ENCODE results near the gene SP1.
"Not testable (repeated sequence)": the region's sequence is repeated elsewhere in the genome, so short reads cannot be mapped to it uniquely, and the experiment has no call there.

Gene SP1

DNA sequence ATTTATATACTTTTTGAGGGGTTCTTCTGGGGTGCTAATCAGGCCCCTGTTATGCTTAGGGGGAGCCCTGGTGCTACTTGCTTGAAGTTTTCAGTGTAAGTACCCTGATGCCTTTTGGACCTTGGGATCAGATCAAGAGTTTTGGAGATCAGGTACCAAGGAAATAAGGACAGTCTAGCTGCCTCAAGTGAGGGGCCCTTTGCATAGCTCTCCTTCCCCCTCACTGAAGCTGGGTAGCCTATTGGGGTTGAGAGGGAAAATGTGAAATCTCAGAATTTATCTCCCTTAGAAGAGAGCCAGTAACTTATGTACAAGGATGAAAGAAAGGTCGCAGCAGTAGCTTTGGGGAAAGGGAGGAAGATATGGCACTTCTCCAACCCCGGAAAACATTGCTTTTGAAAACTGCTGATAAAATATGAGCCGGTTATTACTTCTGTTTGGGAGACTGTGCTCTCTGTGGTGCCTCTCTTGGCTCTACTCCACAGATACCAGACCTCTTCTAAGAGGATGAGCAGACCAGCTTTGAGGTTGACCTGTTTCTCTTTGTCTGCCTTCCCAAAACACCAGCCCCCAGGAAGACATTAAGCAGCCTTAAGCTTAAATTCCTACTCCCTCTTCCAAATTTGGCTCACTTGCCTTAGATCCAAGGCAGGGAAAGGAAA, 34.9 kb downstream of the SP1 start:
- no peak for DNase-seq

DNA sequence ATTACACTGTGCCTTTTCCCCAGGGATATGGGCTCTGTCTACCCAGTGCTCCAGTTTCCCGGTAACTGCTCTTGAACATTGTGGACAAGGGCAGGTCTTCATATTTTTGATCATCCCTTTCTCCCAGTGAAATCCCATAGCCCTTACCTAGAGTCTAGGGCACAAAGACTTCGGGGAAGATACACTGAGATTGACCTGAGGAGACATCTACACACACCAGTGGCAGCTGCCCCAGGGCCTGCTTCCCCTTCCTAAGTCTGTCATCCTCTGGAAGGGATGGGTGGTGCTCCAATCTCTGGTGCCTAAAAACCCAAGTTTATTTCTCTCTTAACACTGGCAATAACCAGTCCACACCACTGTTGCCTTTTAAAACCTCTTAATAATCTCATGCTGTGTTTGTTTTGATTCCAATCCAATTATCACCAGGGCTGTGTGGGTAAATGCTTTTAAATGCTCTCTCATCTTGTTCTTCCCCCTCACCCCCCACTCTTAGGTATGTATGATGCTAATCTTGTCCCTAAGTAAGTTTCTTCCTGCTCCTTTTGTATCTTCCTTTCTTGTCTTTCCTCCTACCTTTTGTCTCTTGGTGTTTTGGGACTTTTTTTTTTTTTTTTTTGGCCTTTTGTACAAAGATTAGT, 35.9 kb downstream of the SP1 start:
- not testable (repeated sequence) for DNase-seq

DNA sequence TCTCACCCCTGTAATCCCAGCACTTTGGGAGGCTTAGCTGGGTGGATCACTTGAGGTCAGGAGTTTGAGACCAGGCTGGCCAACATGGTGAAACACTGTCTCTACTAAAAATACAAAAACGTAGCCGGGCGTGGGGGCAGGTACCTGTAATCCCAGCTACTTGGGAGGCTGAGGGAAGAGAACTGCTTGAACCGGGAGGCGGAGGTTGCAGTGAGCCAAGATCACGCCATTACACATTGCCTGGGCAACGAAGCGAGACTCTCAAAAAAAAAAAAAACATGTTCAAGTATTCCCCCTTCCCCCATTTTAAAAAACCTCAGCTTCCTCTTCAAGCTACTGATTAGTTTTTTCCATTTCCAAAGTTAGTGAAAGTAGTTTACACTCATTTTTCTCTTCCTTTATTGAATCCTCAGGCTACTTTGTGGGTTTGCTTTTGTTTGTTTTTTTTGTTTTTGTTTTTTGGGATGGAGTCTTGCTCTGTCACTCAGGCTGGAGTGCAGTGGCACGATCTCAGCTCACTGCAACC, 37.4 kb downstream of the SP1 start:
- not testable (repeated sequence) for DNase-seq

DNA sequence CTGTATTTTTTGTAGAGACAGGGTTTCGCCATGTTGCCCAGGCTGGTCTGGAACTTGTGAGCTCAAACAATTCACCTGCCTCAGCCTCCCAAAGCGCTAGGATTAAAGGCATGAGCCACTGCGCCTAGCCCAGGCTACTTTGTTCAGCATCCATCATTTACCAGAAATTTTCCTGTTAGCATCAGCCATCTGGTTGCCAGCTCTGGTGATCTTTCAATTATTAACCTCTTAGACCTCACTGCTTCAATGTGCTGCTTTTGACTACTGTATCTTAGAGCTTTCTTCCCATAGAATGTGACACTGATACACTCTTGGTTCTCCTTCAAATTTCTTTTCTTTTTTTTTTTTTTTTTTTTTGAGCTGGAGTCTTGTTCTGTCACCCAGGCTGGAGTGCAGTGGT, 38.2 kb downstream of the SP1 start:
- DNase-seq: no peak

DNA sequence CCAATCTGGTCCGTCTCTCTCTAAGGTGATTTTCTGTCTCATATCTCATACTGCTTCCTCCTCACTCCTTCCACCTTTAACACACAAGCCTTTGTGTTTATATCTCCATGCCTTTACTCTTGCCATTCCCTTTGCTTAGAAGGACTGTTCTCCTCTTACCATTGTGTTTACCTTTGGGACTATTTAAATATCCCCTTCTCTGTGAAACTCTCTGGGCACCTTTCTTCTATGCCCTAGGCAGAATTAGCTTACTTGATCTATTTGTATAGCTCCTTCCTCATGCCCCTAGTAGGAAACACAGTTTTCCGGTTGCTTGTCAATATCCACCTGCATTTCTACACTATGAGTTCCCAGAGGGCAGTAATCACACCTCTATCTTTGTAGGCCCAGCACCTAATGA, 39.8 kb downstream of the SP1 start:
- DNase-seq: no peak

DNA sequence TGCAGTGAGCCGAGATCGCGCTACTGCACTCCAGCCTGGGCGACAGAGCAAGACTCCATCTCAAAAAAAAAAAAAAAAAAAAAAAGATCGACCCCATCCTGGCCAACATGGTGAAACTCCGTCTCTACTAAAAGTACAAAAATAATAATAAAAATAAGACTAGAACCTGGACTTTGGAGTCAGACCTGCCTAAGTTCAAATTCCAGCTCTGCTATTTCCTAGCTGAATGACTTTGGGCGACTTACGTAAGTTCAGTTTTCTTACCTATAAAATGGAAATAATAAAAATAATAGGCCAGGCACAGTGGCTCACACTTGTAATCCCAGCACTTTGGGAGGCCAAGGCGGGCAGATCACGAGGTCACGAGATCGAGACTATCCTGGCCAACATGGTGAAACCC, 42.3 kb downstream of the SP1 start:
- not testable (repeated sequence) for DNase-seq

DNA sequence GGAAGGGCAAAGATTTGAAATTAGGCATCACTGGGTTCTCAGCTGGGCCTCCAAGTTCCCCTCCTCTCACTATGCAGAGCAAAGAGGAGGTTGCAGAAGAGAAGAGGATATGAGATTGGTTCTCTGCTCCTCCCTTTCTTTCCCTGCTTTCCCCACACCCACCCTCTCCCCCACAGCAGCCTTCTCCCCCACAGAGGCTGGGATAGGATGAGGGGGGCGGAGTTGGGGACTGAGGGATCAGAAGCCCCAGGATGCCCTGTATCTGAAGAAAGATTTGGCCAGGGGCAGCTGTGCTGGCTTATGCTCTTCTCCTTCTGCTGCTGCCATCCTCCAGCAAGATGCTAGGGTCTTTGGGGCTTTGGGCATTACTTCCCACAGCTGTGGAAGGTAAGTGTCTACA, 43.6 kb downstream of the SP1 start, which contains the start of gene AMHR2:
AMHR2 (plus strand) TSS at position 259 of the 400 bp plus-strand sequence; CDS start at position 339, 80 bp downstream.
- no peak for DNase-seq

DNA sequence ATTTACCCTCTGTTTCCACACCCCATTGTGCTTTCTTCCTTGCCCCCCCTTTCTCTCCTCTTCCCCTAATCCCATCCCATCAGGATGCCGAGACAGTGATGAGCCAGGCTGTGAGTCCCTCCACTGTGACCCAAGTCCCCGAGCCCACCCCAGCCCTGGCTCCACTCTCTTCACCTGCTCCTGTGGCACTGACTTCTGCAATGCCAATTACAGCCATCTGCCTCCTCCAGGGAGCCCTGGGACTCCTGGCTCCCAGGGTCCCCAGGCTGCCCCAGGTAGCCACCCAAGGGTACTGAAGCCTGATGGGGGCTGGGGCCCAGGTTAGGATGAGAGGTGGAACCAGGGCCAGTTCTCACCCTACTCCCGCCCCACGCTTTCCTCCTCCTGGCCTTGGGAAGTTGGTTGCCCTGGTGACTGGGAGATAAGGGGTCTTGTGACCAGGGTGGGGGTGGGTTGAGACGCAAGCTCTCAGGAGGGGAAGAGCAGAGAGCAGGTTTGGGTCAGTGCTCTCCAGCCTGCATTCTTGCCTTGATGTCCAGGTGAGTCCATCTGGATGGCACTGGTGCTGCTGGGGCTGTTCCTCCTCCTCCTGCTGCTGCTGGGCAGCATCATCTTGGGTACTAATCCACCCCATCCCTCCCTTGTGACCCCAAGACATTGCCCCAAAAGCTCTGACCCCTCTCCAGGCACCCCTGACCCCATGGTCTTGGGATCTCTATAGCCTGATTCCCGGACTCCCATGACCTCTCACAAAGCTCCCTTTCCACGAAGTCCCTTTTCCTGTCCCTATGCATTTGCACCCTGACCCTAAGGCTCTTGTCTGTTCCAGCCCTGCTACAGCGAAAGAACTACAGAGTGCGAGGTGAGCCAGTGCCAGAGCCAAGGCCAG, 44.9 kb downstream of the SP1 start:
- no peak for DNase-seq

DNA sequence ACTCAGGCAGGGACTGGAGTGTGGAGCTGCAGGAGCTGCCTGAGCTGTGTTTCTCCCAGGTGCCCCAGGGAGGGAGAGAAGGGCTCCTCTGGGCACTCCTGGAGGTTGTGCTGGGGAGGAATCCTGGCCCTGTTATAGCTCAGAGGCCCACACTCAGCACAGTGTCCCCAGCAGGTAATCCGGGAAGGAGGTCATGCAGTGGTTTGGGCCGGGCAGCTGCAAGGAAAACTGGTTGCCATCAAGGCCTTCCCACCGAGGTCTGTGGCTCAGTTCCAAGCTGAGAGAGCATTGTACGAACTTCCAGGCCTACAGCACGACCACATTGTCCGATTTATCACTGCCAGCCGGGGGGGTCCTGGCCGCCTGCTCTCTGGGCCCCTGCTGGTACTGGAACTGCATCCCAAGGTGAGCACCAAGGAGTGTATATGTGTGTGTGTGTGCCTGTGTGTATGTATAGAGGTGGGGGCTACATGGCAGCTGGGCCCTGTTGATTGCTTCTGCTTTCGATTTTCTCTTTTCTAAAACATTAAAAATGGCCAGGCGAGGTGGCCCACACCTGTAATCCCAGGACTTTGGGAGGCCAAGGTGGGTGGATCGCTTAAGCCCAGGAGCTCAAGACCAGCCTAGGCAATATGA, 45.7 kb downstream of the SP1 start:
- no peak for DNase-seq

DNA sequence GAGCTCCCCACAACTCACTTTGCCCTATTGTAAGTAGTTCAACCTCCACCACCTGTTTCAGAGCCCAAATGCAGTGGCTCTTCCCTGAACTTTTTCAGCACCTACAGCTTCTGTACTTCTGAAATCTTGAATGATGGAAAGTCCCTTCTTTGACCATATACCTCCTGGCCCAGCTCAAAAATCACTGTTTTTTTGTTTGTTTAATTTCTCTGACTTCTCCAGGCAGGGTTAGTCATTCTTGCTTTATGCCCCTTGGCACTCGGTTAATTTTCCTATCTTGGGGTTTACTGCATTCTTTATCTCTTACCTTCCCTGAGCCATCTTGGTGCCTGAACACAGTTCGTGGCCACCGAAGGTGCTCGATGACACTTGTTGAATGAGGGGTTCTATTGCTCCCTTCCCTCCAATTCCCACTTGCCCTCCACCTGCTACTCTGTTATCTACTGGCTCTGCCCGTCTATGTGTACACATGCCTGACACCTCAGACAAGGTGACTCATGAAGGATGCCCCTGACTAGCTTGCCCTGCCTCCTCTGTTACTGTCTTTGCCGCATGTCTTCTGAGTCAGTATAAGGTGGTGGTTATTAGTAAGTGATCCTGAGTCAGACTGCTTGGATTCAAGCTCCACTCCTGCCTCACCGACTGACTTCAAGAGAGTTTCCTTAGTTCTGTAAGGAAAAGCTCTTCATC, 48.1 kb downstream of the SP1 start:
- DNase-seq: no peak

DNA sequence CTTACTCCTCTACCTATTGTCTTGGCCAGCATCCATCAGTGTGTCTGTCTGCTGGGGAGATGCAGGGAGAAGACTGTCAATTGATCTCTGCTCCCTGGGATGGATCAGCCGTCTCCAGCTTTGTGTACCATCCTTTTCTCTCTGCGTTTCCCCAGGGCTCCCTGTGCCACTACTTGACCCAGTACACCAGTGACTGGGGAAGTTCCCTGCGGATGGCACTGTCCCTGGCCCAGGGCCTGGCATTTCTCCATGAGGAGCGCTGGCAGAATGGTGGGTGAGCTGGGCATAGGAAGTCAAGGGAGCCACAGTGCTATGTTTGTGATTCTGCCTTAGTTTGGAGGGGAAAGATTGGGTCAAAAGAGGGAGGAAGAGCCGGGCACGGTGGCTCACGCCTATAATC, 48.8 kb downstream of the SP1 start:
- no peak for DNase-seq

DNA sequence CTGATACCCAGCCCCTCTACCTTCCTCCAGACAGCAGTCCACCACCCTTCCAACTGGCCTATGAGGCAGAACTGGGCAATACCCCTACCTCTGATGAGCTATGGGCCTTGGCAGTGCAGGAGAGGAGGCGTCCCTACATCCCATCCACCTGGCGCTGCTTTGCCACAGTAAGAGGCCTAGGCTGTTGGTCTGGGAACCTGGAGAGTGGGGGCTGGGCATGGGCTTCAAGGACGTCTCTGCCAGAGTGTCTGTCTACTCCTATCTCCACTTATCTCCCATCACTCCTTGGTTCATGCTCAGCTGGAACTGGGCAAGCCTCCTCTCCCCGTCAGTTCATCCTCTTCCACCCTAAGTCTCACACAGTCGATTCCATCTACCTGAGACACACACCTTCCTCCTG, 50.1 kb downstream of the SP1 start:
- DNase-seq: no peak

DNA sequence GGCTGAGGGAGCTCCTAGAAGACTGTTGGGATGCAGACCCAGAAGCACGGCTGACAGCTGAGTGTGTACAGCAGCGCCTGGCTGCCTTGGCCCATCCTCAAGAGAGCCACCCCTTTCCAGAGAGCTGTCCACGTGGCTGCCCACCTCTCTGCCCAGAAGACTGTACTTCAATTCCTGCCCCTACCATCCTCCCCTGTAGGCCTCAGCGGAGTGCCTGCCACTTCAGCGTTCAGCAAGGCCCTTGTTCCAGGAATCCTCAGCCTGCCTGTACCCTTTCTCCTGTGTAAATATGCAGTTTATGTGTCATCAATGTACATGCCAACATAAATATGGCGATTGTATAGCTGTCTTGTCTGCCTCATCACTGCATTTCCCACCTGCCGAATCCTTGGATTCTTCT, 51.2 kb downstream of the SP1 start:
- no peak for DNase-seq

DNA sequence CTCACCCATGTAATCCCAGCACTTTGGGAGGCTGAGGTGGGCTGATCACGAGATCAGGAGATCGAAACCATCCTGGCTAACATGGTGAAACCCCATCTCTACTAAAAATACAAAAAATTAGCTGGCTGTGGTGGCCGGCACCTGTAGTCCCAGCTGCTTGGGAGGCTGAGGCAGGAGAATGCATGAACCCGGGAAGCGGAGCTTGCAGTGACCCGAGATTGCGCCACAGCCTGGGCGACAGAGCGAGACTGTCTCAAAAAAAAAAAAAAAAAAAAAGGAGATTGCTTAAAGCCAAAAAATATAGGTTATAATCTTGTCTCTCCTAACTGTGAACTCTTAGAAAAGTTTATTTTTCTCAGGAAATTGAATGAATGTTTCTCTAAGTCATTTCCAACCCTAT, 55.4 kb downstream of the SP1 start:
- not testable (repeated sequence) for DNase-seq

DNA sequence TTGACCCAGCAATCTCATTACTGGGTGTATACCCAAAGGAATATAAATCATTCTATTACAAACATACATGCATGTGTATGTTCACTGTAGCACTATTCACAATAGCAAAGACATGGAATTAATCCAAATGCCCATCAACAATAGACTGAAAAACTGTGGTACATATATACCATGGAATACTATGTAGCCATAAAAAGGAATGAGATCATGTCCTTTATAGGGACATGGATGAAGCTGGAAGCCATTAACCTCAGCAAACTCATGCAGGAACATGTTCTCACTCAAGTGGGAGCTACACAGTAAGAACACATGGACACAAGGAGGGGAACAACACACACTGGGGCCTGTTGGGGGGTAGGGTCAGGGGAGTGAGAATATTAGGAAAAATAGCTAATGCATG, 59.6 kb downstream of the SP1 start:
- not testable (repeated sequence) for DNase-seq

DNA sequence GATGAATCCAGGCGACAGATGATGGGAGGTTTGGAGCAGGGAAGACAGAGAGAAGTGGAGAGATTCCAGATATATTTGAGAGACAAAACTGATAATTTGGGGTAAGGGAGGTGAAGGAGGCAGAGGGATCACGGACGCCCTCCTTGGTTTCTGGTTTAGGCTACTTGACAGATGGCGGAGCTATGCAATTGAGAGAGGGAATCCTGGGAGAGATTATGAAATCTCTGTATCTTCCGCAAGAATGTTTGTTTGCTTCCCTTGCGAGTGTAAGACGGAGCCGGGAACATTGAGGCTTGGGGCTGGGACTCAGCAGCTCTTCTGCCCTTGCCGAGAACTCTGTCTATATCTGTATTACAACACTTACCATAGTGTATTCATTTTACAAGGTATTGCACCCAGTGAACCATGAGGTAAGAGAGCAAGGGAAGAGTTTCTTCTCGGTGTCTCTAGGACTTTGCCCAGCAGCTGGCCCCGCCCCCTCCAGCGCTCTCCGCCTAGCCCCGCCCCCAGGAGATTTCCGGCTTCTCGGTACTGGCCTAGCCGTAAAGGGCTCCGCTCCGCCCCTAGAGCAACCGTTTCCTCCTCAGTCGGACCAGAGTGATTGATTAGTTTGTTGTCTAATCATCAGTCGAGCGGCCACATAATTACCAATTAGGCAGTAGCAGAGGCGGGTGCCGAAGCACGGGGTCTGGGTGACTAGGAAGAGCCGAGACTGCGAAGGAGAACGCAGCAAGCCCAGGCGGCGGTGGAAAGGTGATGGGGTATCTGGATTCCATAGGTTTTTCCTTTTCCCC, 61.3 kb downstream of the SP1 start, which contains the start of gene PRR13:
PRR13 (plus strand) TSS at position 695 of the 794 bp plus-strand sequence. CDS start 981 bp downstream, outside the sequence.
- peak; percentile 98 for DNase-seq

DNA sequence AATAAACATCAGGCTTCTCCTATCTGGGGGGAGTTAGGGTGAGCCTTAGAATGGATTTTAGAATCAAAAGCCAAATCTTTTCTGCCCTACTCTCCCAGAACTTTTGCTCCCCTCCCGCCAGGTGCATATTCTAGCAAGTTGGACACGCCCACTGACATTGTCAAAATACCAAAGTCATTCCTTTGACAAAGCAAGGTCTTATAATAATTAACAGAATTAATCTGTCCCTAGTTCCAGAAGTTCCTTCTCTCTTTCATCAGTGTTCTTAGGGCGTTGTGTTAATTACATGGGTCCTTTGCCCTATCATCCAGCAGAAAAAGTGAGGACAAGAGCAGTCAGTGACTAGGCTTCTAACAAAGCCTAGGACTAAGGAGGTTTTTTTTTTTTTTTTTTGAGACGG, 64.0 kb downstream of the SP1 start:
- DNase-seq: no peak

DNA sequence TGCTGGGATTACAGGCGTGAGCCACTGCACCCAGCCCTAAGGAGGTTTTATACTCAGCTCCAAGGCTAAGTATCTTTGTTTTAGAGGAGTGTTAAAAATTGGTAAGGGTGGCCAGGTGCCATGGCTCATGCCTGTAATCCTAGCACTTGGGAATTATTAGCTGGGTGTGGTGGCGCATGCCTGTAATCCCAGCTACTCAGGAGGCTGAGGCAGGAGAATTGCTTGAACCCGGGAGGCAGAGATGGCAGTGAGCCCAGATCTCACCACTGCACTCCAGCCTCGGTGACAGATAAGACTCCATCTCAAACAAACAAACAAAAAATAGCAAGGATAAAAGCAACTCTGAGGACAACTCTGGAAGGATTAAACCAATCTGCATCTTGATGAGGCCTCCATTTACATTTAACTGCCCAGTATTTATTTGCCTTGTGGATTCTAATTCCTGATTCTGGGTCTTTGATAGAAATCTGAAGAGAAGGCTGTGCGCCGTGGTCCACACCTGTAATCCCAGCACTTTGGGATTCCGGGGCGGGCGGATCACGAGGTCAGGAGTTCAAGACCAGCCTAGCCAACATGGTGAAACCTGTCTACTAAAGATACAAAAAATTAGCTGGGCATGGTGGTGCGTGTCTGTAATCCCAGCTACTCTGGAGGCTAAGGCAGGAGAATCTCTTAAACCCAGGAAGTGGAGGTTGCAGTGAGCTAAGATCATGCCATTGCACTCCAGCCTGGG, 64.8 kb downstream of the SP1 start:
- DNase-seq: not testable (repeated sequence)

DNA sequence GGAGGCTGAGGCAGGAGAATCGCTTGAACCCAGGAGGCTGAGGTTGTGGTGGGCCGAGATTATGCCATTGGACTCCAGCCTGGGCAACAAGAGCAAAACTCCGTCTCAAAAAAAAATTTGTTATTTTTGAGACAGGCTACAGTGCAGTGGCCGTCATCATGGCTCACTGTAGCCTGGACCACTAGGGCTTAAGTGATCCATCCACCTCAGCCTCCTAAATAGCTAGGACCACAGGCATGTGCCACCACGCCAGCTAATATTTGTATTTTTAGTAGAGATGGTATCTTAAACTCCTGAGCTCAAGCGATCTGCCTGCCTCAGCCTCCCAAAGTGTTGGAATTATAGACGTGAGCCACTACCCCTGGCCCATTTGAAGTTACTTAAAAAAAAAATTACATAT, 71.0 kb downstream of the SP1 start:
- DNase-seq: no peak

DNA sequence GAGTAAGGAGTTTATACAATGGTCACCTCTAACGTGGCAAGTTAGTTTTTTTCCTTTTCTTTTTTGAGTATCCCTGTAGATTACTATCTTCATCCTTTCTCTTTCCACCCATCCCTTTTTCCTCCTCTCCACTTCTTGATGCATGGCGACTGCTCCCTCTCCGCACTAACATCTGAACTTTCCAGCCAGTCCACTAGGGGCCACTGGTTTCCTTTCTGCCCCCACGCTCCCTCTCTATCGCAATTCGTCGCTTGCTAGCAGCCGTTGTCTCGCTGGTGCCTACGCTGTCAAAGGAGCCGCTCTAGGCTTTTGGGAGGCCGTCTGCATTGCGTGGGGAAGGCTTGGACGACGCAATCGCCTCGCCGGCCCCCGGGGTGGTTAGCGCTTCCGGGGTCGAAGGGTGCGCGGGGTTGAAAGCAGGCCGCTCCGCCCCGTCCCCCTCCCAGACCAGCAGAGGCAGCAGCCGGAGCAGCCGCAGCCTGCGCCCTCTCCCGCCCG, 71.7 kb downstream of the SP1 start, which contains the start of gene PCBP2:
PCBP2 (plus strand) TSS at position 442 of the 498 bp plus-strand sequence. CDS start 2,699 bp downstream, outside the sequence.
- peak; percentile 97 for DNase-seq

Data from NCI-H1048 (cell line).